Upper lobe of left lung (tissue), 4 donors: ENCODE results near the gene TFAP2A.

Experiments
- EP300 ChIP-seq, 4 donors: sonication (generic); formaldehyde crosslinking; IDR thresholded peaks; one replicate each; pipeline ENCODE4 v1.5.1; 2017; ENCODE audit warnings: antibody characterized with exemption in 4 of 4, control low read depth in 2 of 4
- POLR2A ChIP-seq, 4 donors: fragments of 450-650 bp; IDR thresholded peaks; one replicate each; pipeline ENCODE4 v1.5.1; 2016 to 2017; ENCODE audit warnings: antibody characterized with exemption in 4 of 4, mild to moderate bottlenecking in 2 of 4
- POLR2AphosphoS5 ChIP-seq, 2 donors: sonication (generic); formaldehyde crosslinking; IDR thresholded peaks; one replicate each; pipeline ENCODE4 v1.5.1; 2017; ENCODE audit warnings: antibody characterized with exemption in 2 of 2
- TF ChIP-seq, protein P1 (sequence below), 6 experiments: fragments of 450-650 bp in 4 of 6; fragments of 200-600 bp in 2 of 6; sonication (generic) in 2 of 6; IDR thresholded peaks; one replicate each; pipeline ENCODE4 v1.5.1; 2016 to 2019; ENCODE audit warnings: antibody characterized with exemption in 6 of 6

DNA sequence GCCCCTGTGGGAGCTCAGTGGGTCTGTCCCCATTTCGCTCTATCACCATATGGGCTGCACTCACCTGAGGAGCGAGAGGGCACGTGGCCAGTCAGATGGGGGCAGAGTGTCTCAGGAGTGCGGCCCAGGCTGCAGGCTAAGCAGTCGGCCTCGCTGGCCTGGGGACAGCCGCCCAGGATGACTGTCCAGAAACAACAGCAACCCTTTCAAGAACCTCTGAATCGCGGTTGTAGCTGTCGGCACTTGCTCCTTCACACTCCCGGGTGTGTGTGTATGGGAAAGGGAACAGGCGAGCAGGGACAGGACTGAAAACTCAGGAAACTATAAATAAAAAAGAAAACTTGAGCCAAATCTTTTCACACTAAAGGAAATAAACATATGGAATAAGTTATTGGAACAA lies 63.1 kb downstream of the TFAP2A start:
- no peak for TF ChIP-seq EP300 (IDR thresholded peaks at IDR 0.05)
- TF ChIP-seq, protein P1, sequence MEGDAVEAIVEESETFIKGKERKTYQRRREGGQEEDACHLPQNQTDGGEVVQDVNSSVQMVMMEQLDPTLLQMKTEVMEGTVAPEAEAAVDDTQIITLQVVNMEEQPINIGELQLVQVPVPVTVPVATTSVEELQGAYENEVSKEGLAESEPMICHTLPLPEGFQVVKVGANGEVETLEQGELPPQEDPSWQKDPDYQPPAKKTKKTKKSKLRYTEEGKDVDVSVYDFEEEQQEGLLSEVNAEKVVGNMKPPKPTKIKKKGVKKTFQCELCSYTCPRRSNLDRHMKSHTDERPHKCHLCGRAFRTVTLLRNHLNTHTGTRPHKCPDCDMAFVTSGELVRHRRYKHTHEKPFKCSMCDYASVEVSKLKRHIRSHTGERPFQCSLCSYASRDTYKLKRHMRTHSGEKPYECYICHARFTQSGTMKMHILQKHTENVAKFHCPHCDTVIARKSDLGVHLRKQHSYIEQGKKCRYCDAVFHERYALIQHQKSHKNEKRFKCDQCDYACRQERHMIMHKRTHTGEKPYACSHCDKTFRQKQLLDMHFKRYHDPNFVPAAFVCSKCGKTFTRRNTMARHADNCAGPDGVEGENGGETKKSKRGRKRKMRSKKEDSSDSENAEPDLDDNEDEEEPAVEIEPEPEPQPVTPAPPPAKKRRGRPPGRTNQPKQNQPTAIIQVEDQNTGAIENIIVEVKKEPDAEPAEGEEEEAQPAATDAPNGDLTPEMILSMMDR (IDR thresholded peaks at IDR 0.05), result no peak
- TF ChIP-seq POLR2A (IDR thresholded peaks at IDR 0.05), result no peak
- TF ChIP-seq POLR2AphosphoS5 (IDR thresholded peaks at IDR 0.05), result no peak
